H1 (cell line): ENCODE measurements around the gene PTPN18. TPM values are rescaled to one million over a fixed set of nuclear protein-coding genes. Genes with fewer than 3 reads are reported as not detected.

Experiments used
- ASH2L ChIP-seq: fragments of 200-600, 300-600 bp; sonication (generic); IDR thresholded peaks from one replicate; pipeline ENCODE4 v1.7.1; 2017; ENCODE audit warnings: low read length
- CBX5 ChIP-seq: fragments of 300-800, 300-1000 bp; sonication (generic); IDR thresholded peaks from 2 replicates; pipeline ENCODE4 v1.7.1; 2016; ENCODE audit warnings: antibody characterized with exemption, low read length, low read depth
- CHD7 ChIP-seq: fragments of 300-600 bp; sonication (generic); IDR thresholded peaks from 2 replicates; pipeline ENCODE4 v1.7.1; 2012; ENCODE audit warnings: low read length, moderate library complexity, mild to moderate bottlenecking, inconsistent platforms; ENCODE audit not compliant: insufficient replicate concordance
- FOSL1 ChIP-seq: IDR thresholded peaks from 2 replicates; pipeline ENCODE4 v1.6.1; 2011; ENCODE audit warnings: mild to moderate bottlenecking, low read depth, low read length, moderate library complexity; ENCODE audit not compliant: insufficient read depth
- JUND ChIP-seq: IDR thresholded peaks from 2 replicates; pipeline ENCODE4 v1.6.1; 2011; ENCODE audit warnings: mild to moderate bottlenecking, improper control_type of control experiment, low read length
- MAX ChIP-seq: IDR thresholded peaks from 2 replicates; pipeline ENCODE4 v1.6.1; 2012; ENCODE audit warnings: inconsistent platforms
- NRF1 ChIP-seq: IDR thresholded peaks from 2 replicates; pipeline ENCODE4 v1.6.1; 2011; ENCODE audit warnings: mild to moderate bottlenecking, low read depth, low read length, improper control_type of control experiment
- PHF8 ChIP-seq: fragments of 200-600 bp; sonication (generic); conservative IDR thresholded peaks from 2 replicates; pipeline ENCODE4 v1.7.1; 2012; ENCODE audit warnings: low read depth, mild to moderate bottlenecking, inconsistent platforms, low read length, moderate library complexity
- RFX5 ChIP-seq: IDR thresholded peaks from 2 replicates; pipeline ENCODE4 v1.6.1; 2011; ENCODE audit warnings: low read depth, low read length, improper control_type of control experiment, borderline replicate concordance
- SUZ12 ChIP-seq: fragments of 200-600 bp; sonication (generic); IDR thresholded peaks from 2 replicates; pipeline ENCODE4 v1.6.1; 2012; ENCODE audit warnings: mild to moderate bottlenecking, inconsistent platforms, low read length, moderate library complexity, mixed read lengths
- polyA plus RNA-seq, 7 experiments: library from polyadenylated mRNA; depleted of rRNA in 3 of 7; stranded (reverse) in 5 of 7; unstranded in 2 of 7; fragments of >200 nt in 5 of 7; fragments of 200-250 nt in 2 of 7; gene quantifications; 1 replicate in 5 of 7; 2 replicates in 1 of 7; 4 replicates in 1 of 7; pipeline versions ENCODE4 v1.2.1 to v1.2.3, GENCODE V29; 2011 to 2013; ENCODE audit warnings: missing spikeins in 2 of 7, mixed read lengths in 2 of 7
- total RNA-seq: library from RNA; stranded (reverse); fragmentation: NEBNext Ultra II Directional; extraction: Animal tissue kit (Norgen Biotek cat#: 25700); gene quantifications from 2 replicates; pipeline ENCODE4 v1.2.1, GENCODE V29; 2021
- TF ChIP-seq, protein P1 (sequence below): IDR thresholded peaks from 2 replicates; pipeline ENCODE4 v1.6.1; 2012; ENCODE audit warnings: inconsistent platforms

The PTPN18 gene
- total and polyA plus RNA-seq, 2 of the 8 experiments (the other 6 are each of a cell fraction or from before 2014, with no cell fraction given) = 13.2 to 14.7 TPM

GRCh38 chr2:130359466-130359865 lies 3.6 kb downstream of the PTPN18 start (continued):
- TF ChIP-seq CHD7 = no peak
- no peak for TF ChIP-seq RFX5
- no peak for TF ChIP-seq NRF1
- TF ChIP-seq PHF8 = no peak
- TF ChIP-seq MAX = no peak
- no peak for TF ChIP-seq JUND
- TF ChIP-seq SUZ12 = no peak
- no peak for TF ChIP-seq ASH2L
- no peak for TF ChIP-seq CBX5
- TF ChIP-seq FOSL1 = no peak
- TF ChIP-seq, protein P1, sequence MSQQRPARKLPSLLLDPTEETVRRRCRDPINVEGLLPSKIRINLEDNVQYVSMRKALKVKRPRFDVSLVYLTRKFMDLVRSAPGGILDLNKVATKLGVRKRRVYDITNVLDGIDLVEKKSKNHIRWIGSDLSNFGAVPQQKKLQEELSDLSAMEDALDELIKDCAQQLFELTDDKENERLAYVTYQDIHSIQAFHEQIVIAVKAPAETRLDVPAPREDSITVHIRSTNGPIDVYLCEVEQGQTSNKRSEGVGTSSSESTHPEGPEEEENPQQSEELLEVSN = no peak
